ENCODE measurements around the gene STXBP5.

The STXBP5 gene

DNA sequence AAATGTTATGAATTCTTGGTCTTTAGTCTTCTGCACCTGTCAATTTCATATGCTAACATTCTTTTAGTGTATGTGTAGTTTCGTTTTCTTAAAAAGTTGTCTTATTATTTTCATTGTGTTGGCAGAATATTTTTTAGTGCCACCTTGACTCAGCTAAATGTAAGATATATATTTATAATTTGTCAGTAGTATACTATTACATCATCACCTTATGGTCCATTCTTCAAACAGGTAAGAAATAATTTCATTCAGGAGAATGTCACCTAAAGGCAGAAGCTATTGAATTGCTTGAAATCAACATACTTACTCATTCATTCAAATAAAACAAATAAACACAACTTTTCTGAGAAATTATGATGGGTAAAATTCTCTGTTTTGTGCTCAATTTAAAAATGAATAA, 3.5 kb upstream of the STXBP5 start:
- no peak overlapping the region for H3K4me3 ChIP-seq (ENCODE audit: low read depth, low read length)
- TF ChIP-seq ZNF549 (tag by site-specific recombination; IDR thresholded peaks at IDR 0.05): no peak
- TF ChIP-seq ZNF140 (tag by site-specific recombination; IDR thresholded peaks at IDR 0.05): no peak
- no peak for TF ChIP-seq GFI1B (tag by site-specific recombination; IDR thresholded peaks at IDR 0.05)
- TF ChIP-seq ZNF600 (tag by site-specific recombination; IDR thresholded peaks at IDR 0.05): no peak
- TF ChIP-seq ZNF423 (tag by site-specific recombination; IDR thresholded peaks at IDR 0.05): no peak
- TF ChIP-seq, protein P1, sequence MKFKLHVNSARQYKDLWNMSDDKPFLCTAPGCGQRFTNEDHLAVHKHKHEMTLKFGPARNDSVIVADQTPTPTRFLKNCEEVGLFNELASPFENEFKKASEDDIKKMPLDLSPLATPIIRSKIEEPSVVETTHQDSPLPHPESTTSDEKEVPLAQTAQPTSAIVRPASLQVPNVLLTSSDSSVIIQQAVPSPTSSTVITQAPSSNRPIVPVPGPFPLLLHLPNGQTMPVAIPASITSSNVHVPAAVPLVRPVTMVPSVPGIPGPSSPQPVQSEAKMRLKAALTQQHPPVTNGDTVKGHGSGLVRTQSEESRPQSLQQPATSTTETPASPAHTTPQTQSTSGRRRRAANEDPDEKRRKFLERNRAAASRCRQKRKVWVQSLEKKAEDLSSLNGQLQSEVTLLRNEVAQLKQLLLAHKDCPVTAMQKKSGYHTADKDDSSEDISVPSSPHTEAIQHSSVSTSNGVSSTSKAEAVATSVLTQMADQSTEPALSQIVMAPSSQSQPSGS (tag by site-specific recombination; IDR thresholded peaks at IDR 0.05; ENCODE audit: low read depth): peak; percentile 61
- no peak for TF ChIP-seq ZNF777 (tag by site-specific recombination; IDR thresholded peaks at IDR 0.05; ENCODE audit: borderline replicate concordance)
- ChIA-PET CTCF (interaction anchor here (0.8 kb wide), 1 partner anchor 23 kb away, joined by 3 read pairs; no protein-coding TSS in a partner anchor), POLR2A (no interaction called here)
- no peaks in the 10 kb centered on the region for H3K4me1 ChIP-seq (ENCODE audit: control insufficient read depth, insufficient read depth, low read length)
- H3K27ac ChIP-seq (ENCODE audit: extremely low read depth, low read depth, low read length): no peak overlapping the region
- no peaks in the 10 kb centered on the region for H3K36me3 ChIP-seq (ENCODE audit: control insufficient read depth in 2 of 2, insufficient read depth in 1 of 2, low read length in 2 of 2)
- H3K9me3 ChIP-seq (ENCODE audit: control insufficient read depth, insufficient read depth, low read depth, low read length): no peaks in the 10 kb centered on the region

DNA sequence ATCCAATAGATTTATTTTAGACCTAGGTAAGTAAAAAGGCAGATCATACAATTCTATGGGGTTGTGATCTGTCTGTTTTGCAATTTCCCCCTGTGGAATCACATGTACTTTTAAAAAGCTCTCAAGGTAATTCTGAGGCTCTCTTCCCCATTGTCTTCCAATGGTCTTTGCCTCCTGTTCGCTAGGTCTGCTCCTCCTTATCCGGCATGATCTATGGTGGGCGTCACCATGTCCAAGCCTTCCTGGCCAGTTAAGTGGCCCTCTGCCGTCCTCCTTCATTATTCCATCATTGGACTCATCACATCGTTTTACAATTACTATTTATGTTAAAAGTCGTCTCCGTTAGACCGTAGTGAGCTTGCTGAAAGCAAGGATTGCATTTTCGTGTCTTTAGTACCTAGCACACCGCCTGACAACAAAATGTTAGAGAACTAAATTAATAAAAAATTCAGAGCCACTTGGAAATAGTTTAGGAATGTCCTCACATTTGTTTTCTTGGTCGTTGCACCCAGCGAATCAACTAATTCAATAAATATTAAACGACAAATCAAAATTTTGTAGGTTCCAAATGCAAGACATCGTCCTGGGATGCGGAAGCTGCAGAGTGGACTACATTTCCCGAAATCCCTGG, 2.2 kb upstream of the STXBP5 start:
- POLR2A ChIA-PET: interaction anchor here (0.7 to 2.3 kb wide), 5 partner anchors 9 to 1387 kb away, joined by 3 to 9 read pairs (median 4); partner anchors contain the start of gene FBXO30
- no peaks in the 10 kb centered on the region for H3K9me3 ChIP-seq (ENCODE audit: control insufficient read depth, insufficient read depth, low read depth, low read length)
- no peaks in the 10 kb centered on the region for H3K4me1 ChIP-seq (ENCODE audit: control insufficient read depth, insufficient read depth, low read length)
- H3K36me3 ChIP-seq (ENCODE audit: control insufficient read depth in 2 of 2, insufficient read depth in 1 of 2, low read length in 2 of 2): no peaks in the 10 kb centered on the region
- CTCF ChIA-PET: interaction anchor here (1.0 to 1.9 kb wide), 2 partner anchors 296 to 300 kb away, joined by 3 to 6 read pairs; no protein-coding TSS in a partner anchor
- H3K4me3 ChIP-seq (ENCODE audit: low read depth, low read length): peak overlapping the region; percentile 44
- peak overlapping the region; percentile 40; the same call in 1 of the 2 replicates for H3K27ac ChIP-seq (ENCODE audit: extremely low read depth, low read depth, low read length)
- TF ChIP-seq, protein P2, sequence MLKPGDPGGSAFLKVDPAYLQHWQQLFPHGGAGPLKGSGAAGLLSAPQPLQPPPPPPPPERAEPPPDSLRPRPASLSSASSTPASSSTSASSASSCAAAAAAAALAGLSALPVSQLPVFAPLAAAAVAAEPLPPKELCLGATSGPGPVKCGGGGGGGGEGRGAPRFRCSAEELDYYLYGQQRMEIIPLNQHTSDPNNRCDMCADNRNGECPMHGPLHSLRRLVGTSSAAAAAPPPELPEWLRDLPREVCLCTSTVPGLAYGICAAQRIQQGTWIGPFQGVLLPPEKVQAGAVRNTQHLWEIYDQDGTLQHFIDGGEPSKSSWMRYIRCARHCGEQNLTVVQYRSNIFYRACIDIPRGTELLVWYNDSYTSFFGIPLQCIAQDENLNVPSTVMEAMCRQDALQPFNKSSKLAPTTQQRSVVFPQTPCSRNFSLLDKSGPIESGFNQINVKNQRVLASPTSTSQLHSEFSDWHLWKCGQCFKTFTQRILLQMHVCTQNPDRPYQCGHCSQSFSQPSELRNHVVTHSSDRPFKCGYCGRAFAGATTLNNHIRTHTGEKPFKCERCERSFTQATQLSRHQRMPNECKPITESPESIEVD (tag by site-specific recombination; IDR thresholded peaks at IDR 0.05): no peak
- TF ChIP-seq, protein P3, sequence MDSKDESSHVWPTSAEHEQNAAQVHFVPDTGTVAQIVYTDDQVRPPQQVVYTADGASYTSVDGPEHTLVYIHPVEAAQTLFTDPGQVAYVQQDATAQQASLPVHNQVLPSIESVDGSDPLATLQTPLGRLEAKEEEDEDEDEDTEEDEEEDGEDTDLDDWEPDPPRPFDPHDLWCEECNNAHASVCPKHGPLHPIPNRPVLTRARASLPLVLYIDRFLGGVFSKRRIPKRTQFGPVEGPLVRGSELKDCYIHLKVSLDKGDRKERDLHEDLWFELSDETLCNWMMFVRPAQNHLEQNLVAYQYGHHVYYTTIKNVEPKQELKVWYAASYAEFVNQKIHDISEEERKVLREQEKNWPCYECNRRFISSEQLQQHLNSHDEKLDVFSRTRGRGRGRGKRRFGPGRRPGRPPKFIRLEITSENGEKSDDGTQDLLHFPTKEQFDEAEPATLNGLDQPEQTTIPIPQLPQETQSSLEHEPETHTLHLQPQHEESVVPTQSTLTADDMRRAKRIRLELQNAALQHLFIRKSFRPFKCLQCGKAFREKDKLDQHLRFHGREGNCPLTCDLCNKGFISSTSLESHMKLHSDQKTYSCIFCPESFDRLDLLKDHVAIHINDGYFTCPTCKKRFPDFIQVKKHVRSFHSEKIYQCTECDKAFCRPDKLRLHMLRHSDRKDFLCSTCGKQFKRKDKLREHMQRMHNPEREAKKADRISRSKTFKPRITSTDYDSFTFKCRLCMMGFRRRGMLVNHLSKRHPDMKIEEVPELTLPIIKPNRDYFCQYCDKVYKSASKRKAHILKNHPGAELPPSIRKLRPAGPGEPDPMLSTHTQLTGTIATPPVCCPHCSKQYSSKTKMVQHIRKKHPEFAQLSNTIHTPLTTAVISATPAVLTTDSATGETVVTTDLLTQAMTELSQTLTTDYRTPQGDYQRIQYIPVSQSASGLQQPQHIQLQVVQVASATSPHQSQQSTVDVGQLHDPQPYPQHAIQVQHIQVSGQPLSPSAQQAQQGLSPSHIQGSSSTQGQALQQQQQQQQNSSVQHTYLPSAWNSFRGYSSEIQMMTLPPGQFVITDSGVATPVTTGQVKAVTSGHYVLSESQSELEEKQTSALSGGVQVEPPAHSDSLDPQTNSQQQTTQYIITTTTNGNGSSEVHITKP (tag by site-specific recombination; IDR thresholded peaks at IDR 0.05): peak; percentile 84
- no peak for TF ChIP-seq SALL2 (tag by site-specific recombination; IDR thresholded peaks at IDR 0.05; ENCODE audit: borderline replicate concordance)
- no peak for TF ChIP-seq SETDB1 (IDR thresholded peaks at IDR 0.05; ENCODE audit: insufficient read length, low read length)
- peak; percentile 97 for TF ChIP-seq ZNF335 (tag by site-specific recombination; conservative IDR thresholded peaks at IDR 0.05)
- no peak for TF ChIP-seq ZNF555 (tag by site-specific recombination; conservative IDR thresholded peaks at IDR 0.05)
- TF ChIP-seq OSR2 (tag by site-specific recombination; IDR thresholded peaks at IDR 0.05): no peak
- TF ChIP-seq, protein P4, sequence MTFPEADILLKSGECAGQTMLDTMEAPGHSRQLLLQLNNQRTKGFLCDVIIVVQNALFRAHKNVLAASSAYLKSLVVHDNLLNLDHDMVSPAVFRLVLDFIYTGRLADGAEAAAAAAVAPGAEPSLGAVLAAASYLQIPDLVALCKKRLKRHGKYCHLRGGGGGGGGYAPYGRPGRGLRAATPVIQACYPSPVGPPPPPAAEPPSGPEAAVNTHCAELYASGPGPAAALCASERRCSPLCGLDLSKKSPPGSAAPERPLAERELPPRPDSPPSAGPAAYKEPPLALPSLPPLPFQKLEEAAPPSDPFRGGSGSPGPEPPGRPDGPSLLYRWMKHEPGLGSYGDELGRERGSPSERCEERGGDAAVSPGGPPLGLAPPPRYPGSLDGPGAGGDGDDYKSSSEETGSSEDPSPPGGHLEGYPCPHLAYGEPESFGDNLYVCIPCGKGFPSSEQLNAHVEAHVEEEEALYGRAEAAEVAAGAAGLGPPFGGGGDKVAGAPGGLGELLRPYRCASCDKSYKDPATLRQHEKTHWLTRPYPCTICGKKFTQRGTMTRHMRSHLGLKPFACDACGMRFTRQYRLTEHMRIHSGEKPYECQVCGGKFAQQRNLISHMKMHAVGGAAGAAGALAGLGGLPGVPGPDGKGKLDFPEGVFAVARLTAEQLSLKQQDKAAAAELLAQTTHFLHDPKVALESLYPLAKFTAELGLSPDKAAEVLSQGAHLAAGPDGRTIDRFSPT (tag by site-specific recombination; IDR thresholded peaks at IDR 0.05): no peak
- TF ChIP-seq ZNF830 (tag by site-specific recombination; IDR thresholded peaks at IDR 0.05; ENCODE audit: low read depth): no peak
- no peak for TF ChIP-seq ZSCAN30 (tag by site-specific recombination; IDR thresholded peaks at IDR 0.05)
- TF ChIP-seq, protein P5, sequence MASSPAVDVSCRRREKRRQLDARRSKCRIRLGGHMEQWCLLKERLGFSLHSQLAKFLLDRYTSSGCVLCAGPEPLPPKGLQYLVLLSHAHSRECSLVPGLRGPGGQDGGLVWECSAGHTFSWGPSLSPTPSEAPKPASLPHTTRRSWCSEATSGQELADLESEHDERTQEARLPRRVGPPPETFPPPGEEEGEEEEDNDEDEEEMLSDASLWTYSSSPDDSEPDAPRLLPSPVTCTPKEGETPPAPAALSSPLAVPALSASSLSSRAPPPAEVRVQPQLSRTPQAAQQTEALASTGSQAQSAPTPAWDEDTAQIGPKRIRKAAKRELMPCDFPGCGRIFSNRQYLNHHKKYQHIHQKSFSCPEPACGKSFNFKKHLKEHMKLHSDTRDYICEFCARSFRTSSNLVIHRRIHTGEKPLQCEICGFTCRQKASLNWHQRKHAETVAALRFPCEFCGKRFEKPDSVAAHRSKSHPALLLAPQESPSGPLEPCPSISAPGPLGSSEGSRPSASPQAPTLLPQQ (tag by site-specific recombination; IDR thresholded peaks at IDR 0.05): no peak
- no peak for TF ChIP-seq GLI2 (tag by site-specific recombination; IDR thresholded peaks at IDR 0.05; ENCODE audit: borderline replicate concordance, low read depth)
- peak; percentile 93; the same call in 1 of the 2 replicates for TF ChIP-seq ZNF76 (tag by site-specific recombination; IDR thresholded peaks at IDR 0.05; ENCODE audit: borderline replicate concordance, low read depth)
- peak; percentile 10; the same call in 1 of the 2 replicates for TF ChIP-seq FEZF1 (tag by site-specific recombination; IDR thresholded peaks at IDR 0.05)
- no peak for TF ChIP-seq ZNF324 (tag by site-specific recombination; IDR thresholded peaks at IDR 0.05)
- no peak for TF ChIP-seq ZNF549 (tag by site-specific recombination; IDR thresholded peaks at IDR 0.05)
- TF ChIP-seq ZNF366 (tag by site-specific recombination; conservative IDR thresholded peaks at IDR 0.05): peak; percentile 51

All from HEK293 (cell line).